ENCODE measurements around the gene RRH. TPM values are rescaled to one million over a fixed set of nuclear protein-coding genes. Genes with fewer than 3 reads are reported as not detected.

RRH gene
- total RNA-seq, 1 experiment from 2014 or later: not detected

DNA sequence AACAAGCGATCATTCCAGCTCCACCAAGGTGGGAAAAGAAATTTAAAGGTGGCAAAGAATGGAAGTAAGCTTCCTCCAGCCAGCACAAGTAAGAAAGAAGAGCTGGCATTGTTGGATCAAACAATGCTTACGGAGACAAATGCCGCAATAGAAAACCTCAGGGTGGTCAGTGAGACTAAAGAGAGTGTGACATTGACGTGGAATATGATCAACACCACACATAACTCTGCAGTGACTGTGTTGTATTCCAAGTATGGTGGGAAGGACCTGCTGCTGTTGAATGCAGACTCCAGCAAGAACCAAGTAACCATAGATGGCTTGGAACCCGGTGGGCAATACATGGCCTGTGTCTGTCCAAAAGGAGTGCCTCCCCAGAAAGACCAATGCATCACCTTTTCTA lies 42.3 kb downstream of the RRH start:
- Mint-ChIP-seq H3K4me3 (no peak overlapping the region), H3K27ac (no peak overlapping the region), H3K36me3 (no peaks in the 10 kb centered on the region), H3K9me3 (peaks cover 6% of the 10 kb centered on the region), H3K4me1 (no peaks in the 10 kb centered on the region), H3K27me3 (ENCODE audit: low read depth) (no peaks in the 10 kb centered on the region)
- ChIA-PET CTCF (no interaction called here), POLR2A (interaction anchor here (0.6 kb wide), 1 partner anchor 275 kb away, joined by 3 read pairs; no protein-coding TSS in a partner anchor)
- DNase-seq (ENCODE audit: low spot score) (no peak), ATAC-seq (no peak)
- no peak for TF ChIP-seq MYBL2 (CRISPR knock-in tag; IDR thresholded peaks at IDR 0.05)
- no peak for TF ChIP-seq TEAD1 (CRISPR knock-in tag; IDR thresholded peaks at IDR 0.05)
- TF ChIP-seq ZNF263 (CRISPR knock-in tag; IDR thresholded peaks at IDR 0.05; ENCODE audit: low read depth): no peak
- TF ChIP-seq RELA (CRISPR knock-in tag; IDR thresholded peaks at IDR 0.05; ENCODE audit: borderline replicate concordance): no peak
- TF ChIP-seq KAT7 (CRISPR knock-in tag; IDR thresholded peaks at IDR 0.05; ENCODE audit: borderline replicate concordance): no peak
- no peak for TF ChIP-seq FOXK1 (CRISPR knock-in tag; IDR thresholded peaks at IDR 0.05)
- TF ChIP-seq, protein P1, sequence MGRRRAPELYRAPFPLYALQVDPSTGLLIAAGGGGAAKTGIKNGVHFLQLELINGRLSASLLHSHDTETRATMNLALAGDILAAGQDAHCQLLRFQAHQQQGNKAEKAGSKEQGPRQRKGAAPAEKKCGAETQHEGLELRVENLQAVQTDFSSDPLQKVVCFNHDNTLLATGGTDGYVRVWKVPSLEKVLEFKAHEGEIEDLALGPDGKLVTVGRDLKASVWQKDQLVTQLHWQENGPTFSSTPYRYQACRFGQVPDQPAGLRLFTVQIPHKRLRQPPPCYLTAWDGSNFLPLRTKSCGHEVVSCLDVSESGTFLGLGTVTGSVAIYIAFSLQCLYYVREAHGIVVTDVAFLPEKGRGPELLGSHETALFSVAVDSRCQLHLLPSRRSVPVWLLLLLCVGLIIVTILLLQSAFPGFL (CRISPR knock-in tag; IDR thresholded peaks at IDR 0.05; ENCODE audit: borderline replicate concordance): no peak
- TF ChIP-seq, protein P2, sequence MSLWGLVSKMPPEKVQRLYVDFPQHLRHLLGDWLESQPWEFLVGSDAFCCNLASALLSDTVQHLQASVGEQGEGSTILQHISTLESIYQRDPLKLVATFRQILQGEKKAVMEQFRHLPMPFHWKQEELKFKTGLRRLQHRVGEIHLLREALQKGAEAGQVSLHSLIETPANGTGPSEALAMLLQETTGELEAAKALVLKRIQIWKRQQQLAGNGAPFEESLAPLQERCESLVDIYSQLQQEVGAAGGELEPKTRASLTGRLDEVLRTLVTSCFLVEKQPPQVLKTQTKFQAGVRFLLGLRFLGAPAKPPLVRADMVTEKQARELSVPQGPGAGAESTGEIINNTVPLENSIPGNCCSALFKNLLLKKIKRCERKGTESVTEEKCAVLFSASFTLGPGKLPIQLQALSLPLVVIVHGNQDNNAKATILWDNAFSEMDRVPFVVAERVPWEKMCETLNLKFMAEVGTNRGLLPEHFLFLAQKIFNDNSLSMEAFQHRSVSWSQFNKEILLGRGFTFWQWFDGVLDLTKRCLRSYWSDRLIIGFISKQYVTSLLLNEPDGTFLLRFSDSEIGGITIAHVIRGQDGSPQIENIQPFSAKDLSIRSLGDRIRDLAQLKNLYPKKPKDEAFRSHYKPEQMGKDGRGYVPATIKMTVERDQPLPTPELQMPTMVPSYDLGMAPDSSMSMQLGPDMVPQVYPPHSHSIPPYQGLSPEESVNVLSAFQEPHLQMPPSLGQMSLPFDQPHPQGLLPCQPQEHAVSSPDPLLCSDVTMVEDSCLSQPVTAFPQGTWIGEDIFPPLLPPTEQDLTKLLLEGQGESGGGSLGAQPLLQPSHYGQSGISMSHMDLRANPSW (CRISPR knock-in tag; conservative IDR thresholded peaks at IDR 0.05; ENCODE audit: low read depth): no peak
- TF ChIP-seq JUN (CRISPR knock-in tag; IDR thresholded peaks at IDR 0.05): no peak
- TF ChIP-seq NFYB (CRISPR knock-in tag; conservative IDR thresholded peaks at IDR 0.05; ENCODE audit: low read depth): no peak
- TF ChIP-seq, protein P3, sequence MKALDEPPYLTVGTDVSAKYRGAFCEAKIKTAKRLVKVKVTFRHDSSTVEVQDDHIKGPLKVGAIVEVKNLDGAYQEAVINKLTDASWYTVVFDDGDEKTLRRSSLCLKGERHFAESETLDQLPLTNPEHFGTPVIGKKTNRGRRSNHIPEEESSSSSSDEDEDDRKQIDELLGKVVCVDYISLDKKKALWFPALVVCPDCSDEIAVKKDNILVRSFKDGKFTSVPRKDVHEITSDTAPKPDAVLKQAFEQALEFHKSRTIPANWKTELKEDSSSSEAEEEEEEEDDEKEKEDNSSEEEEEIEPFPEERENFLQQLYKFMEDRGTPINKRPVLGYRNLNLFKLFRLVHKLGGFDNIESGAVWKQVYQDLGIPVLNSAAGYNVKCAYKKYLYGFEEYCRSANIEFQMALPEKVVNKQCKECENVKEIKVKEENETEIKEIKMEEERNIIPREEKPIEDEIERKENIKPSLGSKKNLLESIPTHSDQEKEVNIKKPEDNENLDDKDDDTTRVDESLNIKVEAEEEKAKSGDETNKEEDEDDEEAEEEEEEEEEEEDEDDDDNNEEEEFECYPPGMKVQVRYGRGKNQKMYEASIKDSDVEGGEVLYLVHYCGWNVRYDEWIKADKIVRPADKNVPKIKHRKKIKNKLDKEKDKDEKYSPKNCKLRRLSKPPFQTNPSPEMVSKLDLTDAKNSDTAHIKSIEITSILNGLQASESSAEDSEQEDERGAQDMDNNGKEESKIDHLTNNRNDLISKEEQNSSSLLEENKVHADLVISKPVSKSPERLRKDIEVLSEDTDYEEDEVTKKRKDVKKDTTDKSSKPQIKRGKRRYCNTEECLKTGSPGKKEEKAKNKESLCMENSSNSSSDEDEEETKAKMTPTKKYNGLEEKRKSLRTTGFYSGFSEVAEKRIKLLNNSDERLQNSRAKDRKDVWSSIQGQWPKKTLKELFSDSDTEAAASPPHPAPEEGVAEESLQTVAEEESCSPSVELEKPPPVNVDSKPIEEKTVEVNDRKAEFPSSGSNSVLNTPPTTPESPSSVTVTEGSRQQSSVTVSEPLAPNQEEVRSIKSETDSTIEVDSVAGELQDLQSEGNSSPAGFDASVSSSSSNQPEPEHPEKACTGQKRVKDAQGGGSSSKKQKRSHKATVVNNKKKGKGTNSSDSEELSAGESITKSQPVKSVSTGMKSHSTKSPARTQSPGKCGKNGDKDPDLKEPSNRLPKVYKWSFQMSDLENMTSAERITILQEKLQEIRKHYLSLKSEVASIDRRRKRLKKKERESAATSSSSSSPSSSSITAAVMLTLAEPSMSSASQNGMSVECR (CRISPR knock-in tag; IDR thresholded peaks at IDR 0.05; ENCODE audit: borderline replicate concordance): no peak
- no peak for TF ChIP-seq ZNF416 (CRISPR knock-in tag; IDR thresholded peaks at IDR 0.05)
- TF ChIP-seq, protein P4, sequence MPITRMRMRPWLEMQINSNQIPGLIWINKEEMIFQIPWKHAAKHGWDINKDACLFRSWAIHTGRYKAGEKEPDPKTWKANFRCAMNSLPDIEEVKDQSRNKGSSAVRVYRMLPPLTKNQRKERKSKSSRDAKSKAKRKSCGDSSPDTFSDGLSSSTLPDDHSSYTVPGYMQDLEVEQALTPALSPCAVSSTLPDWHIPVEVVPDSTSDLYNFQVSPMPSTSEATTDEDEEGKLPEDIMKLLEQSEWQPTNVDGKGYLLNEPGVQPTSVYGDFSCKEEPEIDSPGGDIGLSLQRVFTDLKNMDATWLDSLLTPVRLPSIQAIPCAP (CRISPR knock-in tag; IDR thresholded peaks at IDR 0.05): no peak
- TF ChIP-seq, protein P5, sequence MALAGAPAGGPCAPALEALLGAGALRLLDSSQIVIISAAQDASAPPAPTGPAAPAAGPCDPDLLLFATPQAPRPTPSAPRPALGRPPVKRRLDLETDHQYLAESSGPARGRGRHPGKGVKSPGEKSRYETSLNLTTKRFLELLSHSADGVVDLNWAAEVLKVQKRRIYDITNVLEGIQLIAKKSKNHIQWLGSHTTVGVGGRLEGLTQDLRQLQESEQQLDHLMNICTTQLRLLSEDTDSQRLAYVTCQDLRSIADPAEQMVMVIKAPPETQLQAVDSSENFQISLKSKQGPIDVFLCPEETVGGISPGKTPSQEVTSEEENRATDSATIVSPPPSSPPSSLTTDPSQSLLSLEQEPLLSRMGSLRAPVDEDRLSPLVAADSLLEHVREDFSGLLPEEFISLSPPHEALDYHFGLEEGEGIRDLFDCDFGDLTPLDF (CRISPR knock-in tag; IDR thresholded peaks at IDR 0.05): no peak
- no peak for TF ChIP-seq ZNF121 (CRISPR knock-in tag; IDR thresholded peaks at IDR 0.05)
- no peak for TF ChIP-seq SMAD4 (CRISPR knock-in tag; IDR thresholded peaks at IDR 0.05)
- TF ChIP-seq, protein P6, sequence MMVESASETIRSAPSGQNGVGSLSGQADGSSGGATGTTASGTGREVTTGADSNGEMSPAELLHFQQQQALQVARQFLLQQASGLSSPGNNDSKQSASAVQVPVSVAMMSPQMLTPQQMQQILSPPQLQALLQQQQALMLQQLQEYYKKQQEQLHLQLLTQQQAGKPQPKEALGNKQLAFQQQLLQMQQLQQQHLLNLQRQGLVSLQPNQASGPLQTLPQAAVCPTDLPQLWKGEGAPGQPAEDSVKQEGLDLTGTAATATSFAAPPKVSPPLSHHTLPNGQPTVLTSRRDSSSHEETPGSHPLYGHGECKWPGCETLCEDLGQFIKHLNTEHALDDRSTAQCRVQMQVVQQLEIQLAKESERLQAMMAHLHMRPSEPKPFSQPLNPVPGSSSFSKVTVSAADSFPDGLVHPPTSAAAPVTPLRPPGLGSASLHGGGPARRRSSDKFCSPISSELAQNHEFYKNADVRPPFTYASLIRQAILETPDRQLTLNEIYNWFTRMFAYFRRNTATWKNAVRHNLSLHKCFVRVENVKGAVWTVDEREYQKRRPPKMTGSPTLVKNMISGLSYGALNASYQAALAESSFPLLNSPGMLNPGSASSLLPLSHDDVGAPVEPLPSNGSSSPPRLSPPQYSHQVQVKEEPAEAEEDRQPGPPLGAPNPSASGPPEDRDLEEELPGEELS (CRISPR knock-in tag; IDR thresholded peaks at IDR 0.05): no peak
